Measurements from ENCODE around the gene MAN1B1. TPM values are rescaled to one million over a fixed set of nuclear protein-coding genes. Genes with fewer than 3 reads are reported as not detected.
A peak's percentile ranks its signal among the peaks of the same experiment; 100 is the strongest.

Gene MAN1B1
- total and polyA plus RNA-seq, 2 of the 8 experiments (the other 6 are each of a cell fraction or from before 2014, with no cell fraction given): 33.7 to 36.3 TPM

GRCh38 chr9:137046088-137046787, 40.5 kb upstream of the MAN1B1 start, which contains the start of gene NPDC1 (continued):
- TF ChIP-seq USF2 (IDR thresholded peaks at IDR 0.05; ENCODE audit: low read length) (no peak), RNF2 (IDR thresholded peaks at IDR 0.05; ENCODE audit: borderline replicate concordance, low read depth, low read length, missing control alignments, poor library complexity, severe bottlenecking) (no peak), SP2 (IDR thresholded peaks at IDR 0.05; ENCODE audit: low read length) (no peak), KDM5A (IDR thresholded peaks at IDR 0.05; ENCODE audit: low read length) (no peak), GTF2F1 (IDR thresholded peaks at IDR 0.05; ENCODE audit: borderline replicate concordance, low read depth, low read length) (no peak), SUZ12 (IDR thresholded peaks at IDR 0.05; ENCODE audit: low read length) (0 out of 2 replicates have a peak, but pooled peaks have one; percentile 22), BRCA1 (IDR thresholded peaks at IDR 0.05; ENCODE audit: low read depth, low read length) (no peak), GABPA (IDR thresholded peaks at IDR 0.05; ENCODE audit: borderline replicate concordance, insufficient read depth, low read length) (peak; percentile 53; the same call in 1 of the 2 replicates), ZNF274 (IDR thresholded peaks at IDR 0.05; ENCODE audit: borderline replicate concordance, extremely low read depth, low read length) (no peak), RFX5 (IDR thresholded peaks at IDR 0.05; ENCODE audit: borderline replicate concordance, low read depth, low read length) (no peak), SP4 (IDR thresholded peaks at IDR 0.05; ENCODE audit: low read length) (no peak), MAX (IDR thresholded peaks at IDR 0.05) (peak; percentile 68), CBX5 (IDR thresholded peaks at IDR 0.05; ENCODE audit: low read depth, low read length) (no peak), RBBP5 (IDR thresholded peaks at IDR 0.05; ENCODE audit: borderline replicate concordance, low read depth, low read length) (no peak), SIX5 (IDR thresholded peaks at IDR 0.05; ENCODE audit: low read depth, low read length) (no peak), EZH2 (IDR thresholded peaks at IDR 0.05; ENCODE audit: low read depth, low read length, severe bottlenecking) (peak; percentile 22), MAFK (IDR thresholded peaks at IDR 0.05; ENCODE audit: low read depth, low read length) (no peak), NRF1 (IDR thresholded peaks at IDR 0.05; ENCODE audit: low read depth, low read length) (no peak), CTBP2 (IDR thresholded peaks at IDR 0.05; ENCODE audit: borderline replicate concordance, insufficient read depth, insufficient read length, low read length) (no peak), SP1 (IDR thresholded peaks at IDR 0.05; ENCODE audit: low read depth, low read length) (peak; percentile 40; the same call in 1 of the 2 replicates)
